HG02970 (cell line): ENCODE results near the gene CEP250.
"Not testable (repeated sequence)": the region's sequence is repeated elsewhere in the genome, so short reads cannot be mapped to it uniquely, and the experiment has no call there.

ENCODE experiments used
- ATAC-seq: cut with Tn5 transposase; IDR thresholded peaks from one replicate; pipeline ENCODE4 v1.9.1; 2021; ENCODE audit warnings: mild to moderate bottlenecking, moderate library complexity, moderate number of reproducible peaks; ENCODE audit not compliant: unreplicated experiment, low FRiP score

Gene CEP250

DNA sequence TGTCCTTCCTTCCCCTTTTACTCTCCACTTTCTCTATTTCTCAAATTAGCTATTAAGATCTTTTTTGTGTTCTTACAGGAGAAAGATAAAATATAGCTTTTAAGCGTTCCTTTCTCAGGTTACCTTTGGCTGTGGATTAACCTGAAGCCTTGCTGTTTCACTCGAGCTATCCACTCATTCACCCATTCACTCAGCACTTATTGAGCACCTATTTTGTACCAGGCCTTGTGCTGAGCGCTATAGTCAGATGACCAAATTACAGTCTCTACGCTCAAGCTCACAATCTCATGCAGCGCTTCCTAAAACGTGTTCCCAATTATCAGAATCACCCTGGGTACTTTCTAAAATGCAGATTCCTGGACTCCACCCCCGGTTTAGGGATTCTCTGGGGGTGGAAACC, 1.8 kb upstream of the CEP250 start:
- ATAC-seq, result no peak

- ATAC-seq, result not testable (repeated sequence)
Measured at GRCh38 chr20:35456700-35457099, 1.3 kb downstream of the CEP250 start.

DNA sequence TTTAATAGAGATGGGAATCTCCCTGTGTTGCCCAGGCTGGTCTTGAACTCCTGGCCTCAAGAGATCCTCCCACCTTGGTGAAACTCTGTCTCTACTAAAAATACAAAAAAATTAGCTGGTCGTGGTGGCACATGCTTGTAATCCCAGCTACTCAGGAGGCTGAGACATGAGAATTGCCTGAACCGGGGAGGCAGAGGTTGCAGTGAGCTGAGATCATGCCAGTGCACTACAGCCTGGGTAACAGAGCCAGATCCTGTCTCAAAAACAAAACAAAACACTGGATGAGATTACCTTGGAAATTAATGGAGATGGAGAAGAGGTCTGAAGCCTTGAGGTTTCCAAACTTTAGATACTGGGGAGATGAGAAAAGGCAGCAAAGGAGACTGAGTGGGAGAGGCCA, 2.1 kb downstream of the CEP250 start:
- ATAC-seq, result not testable (repeated sequence)

- ATAC-seq, result no peak
Measured at GRCh38 chr20:35458388-35458787, 3.0 kb downstream of the CEP250 start.

- no peak for ATAC-seq
Measured at GRCh38 chr20:35461620-35462019, 6.2 kb downstream of the CEP250 start.

GRCh38 chr20:35462351-35462750, 7.0 kb downstream of the CEP250 start:
- ATAC-seq, result no peak

GRCh38 chr20:35463455-35464300, 8.3 kb downstream of the CEP250 start:
- ATAC-seq, result no peak

DNA sequence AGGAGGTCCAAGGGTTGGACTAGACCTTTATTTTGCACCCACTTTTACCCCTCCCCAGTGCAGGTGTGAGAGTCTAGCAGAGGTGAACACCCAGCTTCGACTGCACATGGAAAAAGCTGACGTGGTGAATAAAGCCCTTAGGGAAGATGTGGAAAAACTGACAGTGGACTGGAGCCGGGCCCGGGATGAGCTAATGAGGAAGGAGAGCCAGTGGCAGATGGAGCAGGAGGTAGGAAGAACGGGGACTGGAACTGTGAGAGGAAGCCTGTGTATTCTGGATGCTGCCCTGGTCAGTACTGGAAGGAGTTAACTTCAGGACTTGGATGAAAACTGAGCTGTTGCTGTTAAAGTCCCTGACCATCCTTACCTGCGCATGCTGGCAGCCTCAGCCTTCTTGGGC, 10.6 kb downstream of the CEP250 start:
- ATAC-seq, result no peak

- no peak for ATAC-seq
Measured at GRCh38 chr20:35466856-35467255, 11.5 kb downstream of the CEP250 start.

DNA sequence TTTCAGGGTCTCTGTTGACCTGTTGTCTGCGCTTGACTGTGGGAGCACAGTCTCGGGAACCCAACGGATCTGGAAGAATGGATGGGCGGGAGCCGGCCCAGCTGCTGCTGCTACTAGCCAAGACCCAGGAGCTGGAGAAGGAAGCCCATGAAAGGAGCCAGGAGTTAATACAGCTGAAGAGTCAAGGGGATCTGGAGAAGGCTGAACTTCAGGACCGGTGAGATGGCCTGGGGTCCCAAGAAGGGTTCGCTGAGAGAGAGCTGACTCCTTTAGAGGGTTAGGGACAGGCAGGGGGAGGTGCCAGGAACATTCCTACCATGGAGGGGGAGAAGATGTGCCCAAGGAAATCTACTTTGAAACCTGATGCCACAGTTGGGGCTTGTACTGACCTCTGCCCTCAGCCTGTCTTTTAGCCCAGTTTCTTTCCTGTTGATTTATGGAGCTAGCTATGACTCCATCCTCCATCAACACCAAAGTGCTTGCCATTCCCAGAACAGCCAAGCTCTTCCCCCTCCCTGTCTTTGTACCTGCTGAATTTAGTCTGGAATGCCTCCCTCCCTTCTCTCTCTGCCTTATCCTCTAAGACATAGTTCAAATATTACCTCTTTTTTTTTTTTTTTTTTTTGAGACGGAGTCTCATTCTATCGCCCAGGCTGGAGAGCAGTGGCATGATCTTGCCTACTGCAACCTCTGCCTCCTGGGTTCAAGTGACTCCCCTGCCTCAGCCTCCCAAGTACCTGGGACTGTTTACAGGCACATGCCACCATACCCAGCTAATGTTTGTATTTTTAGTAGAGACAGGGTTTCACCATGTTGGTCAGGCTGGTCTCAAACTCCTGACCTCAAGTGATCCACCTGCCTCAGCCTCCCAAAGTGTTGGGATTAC, 12.2 kb downstream of the CEP250 start:
- ATAC-seq, result no peak

GRCh38 chr20:35468671-35469334, 13.4 kb downstream of the CEP250 start:
- no peak for ATAC-seq

DNA sequence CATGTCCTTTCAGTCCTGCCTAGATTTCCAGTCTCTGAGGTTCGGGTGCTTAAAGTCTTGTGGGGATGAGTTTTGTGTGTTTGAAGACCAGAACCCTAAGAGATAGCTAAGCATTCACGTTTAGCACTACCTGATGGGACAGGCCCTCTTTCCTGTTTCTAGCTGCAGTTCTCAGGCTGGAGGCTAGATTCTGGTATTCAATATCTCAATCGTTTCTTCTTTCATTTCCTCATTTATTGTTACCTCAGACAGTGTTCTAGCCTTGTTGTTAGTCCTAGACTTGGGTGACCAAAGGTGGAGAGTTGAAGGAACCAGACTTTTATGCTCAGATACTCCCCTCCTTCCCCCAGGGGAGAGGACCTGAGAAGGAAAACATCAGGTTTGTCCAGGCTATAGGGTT, 16.8 kb downstream of the CEP250 start:
- ATAC-seq, result no peak

DNA sequence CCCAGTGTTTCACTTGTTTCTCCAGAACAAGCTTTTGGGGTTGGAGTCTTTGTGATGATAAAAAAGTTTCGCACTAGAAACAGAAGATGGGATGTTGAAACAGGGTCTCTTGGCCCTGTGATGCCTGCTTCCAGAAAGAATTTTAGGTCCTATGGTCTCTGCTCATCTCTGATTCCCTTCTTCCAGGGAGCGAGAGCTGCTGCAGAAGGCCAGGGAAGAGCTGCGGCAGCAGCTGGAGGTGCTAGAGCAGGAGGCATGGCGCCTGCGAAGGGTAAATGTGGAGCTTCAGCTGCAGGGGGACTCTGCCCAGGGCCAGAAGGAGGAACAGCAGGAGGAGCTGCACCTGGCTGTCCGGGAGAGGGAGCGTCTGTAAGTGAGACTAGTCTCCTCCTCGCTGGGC, 18.3 kb downstream of the CEP250 start:
- ATAC-seq, result no peak

DNA sequence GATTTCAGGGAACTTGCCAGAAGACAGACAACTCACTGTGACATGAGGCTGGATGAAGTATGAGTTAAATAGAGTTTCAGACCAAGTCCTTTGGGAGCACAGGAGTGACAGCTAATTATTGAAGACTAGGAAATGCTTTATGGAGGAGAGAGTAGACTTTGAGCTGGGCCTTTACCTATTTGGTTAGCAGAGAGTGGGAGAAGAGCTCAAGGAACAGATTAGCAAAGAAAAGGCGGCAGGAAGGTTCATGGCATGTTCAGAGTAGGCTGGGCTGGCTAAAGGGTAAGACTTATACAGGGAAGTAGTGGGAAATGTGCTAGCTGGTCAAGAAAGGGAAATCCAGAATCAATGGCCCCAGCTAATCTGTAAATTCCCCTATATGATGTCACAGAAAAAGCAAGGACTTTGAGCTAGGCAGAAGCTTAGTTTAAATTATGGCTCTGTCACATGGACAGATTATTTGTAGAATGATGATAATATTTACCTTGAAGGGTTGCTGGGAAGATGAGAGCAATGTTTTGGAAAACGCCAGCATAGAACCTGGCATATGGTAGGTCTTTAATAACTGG, 19.0 kb downstream of the CEP250 start:
- ATAC-seq, result no peak

- ATAC-seq, result no peak
Measured at GRCh38 chr20:35476288-35476687, 20.9 kb downstream of the CEP250 start.

- no peak for ATAC-seq
Measured at GRCh38 chr20:35478804-35479472, 23.5 kb downstream of the CEP250 start.

- no peak for ATAC-seq
Measured at GRCh38 chr20:35479798-35480197, 24.4 kb downstream of the CEP250 start.

DNA sequence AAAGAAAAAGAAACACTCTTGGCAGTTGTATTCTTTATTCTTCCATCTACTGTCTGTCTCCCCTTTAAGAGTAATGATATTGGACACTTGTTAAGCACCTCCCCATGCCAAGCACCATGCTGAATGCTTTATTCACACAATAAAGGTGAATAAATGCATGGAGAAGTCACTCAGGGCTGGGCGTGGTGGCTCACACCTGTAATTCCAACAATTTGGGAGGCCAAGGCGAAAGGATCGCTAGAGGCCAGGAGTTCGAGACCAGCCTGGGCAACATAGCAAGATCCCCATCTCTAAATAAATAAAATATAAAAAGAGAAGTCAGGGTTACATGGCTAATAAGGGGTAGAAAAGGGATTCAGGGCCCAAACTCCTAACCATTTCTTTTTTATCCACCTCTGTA, 32.1 kb downstream of the CEP250 start:
- ATAC-seq, result no peak

DNA sequence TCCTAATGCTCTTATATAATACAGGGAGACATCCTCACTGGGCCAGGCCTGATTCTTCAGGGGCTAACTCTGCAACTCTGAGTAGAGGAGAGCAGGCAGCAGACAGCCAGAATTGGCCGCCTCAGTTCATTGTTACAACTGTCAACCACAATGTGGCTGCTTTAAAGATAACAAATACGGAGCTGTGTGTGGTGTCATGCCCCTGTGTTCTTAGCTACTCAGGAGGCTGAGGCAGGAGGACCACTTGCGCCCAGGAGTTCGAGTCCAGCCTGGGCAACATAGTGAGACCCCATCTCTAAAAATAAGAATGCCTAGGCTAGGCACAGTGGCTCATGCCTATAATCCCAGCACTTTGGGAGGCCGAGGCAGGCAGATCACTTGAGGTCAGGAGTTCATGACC, 34.3 kb downstream of the CEP250 start:
- ATAC-seq, result no peak

GRCh38 chr20:35490736-35491181, 35.4 kb downstream of the CEP250 start:
- peak; percentile 77 for ATAC-seq
